RCC 7860 (cell line): Measurements from ENCODE around the gene FAM20B.

Source experiments
- DNase-seq: peaks from one replicate; pipeline ENCODE4 v3.0.0-alpha.2; 2015; ENCODE audit warnings: low spot score
- FAIRE-seq: peaks from 2 replicates; lab custom pipeline; 2012; peaks lifted over from hg19 to GRCh38; lab: Jason Lieb, UNC

Gene FAM20B

GRCh38 chr1:179089827-179090482 is 64.3 kb downstream of the FAM20B start:
- FAIRE-seq (no peak), DNase-seq (no peak)

DNA sequence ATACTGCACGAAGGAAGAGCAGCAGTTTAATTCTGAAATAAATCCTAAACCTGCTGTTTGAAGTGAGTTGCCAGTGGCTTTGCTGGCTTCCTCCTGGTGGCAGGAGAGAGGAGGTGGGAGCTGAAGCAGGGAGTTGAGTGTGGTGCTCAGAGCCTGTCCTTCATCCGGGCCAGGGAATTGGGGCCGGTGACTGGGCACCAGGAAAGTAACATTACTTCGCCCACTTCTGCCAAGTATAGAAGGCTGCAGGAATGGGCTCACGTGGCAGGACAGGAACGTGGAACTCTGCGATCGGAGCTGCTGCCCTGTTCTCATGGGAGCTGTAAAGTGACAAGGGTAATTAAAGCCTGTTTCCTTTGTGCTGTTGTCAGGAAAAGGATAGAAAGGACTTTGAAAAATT is 64.8 kb downstream of the FAM20B start:
- DNase-seq (no peak), FAIRE-seq (no peak)

DNA sequence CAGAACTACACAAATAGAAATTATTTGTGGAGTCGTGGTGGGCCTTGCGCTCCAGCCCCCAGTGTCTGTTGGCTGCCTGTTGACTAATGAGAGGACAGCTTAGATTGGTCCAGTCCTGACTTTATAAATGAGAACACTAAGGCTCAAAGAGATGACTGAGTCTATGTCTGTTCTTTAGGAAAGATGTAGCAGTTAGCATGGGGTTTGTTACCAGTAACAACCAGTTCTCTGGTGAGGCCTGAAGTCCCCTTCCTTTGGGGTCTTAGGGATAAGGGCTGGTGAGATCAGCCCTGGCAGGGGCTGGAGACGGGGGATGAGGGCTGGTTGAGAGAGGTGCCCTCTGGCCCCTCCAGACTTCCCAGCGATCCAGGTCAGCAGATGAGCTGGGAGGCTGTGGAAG is 65.2 kb downstream of the FAM20B start:
- no peak for DNase-seq
- FAIRE-seq: no peak

- DNase-seq: no peak
- no peak for FAIRE-seq
Observed at GRCh38 chr1:179091691-179092165, 66.0 kb downstream of the FAM20B start.

GRCh38 chr1:179092896-179093461 is 67.3 kb downstream of the FAM20B start:
- FAIRE-seq: no peak
- DNase-seq: no peak

DNA sequence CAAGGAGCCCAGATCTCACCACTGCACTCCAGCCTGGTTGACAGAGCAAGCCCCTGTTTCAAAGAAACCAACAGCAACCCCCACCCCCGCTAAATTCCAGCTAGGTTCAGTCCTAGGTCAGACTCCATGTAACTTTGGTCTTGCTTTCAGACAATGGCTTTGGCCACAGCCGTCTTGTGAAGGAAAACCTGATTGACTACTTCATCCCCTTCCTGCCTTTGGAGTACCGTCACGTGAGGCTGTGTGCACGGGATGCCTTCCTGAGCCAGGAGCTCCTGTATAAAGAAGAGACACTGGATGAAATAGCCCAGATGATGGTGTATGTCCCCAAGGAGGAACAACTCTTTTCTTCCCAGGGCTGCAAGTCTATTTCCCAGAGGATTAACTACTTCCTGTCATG is 69.1 kb downstream of the FAM20B start:
- FAIRE-seq: no peak
- DNase-seq: no peak

- FAIRE-seq (no peak), DNase-seq (no peak)
Observed at GRCh38 chr1:179095377-179095776, 69.7 kb downstream of the FAM20B start.

GRCh38 chr1:179095924-179096323 is 70.2 kb downstream of the FAM20B start:
- no peak for FAIRE-seq
- no peak for DNase-seq

DNA sequence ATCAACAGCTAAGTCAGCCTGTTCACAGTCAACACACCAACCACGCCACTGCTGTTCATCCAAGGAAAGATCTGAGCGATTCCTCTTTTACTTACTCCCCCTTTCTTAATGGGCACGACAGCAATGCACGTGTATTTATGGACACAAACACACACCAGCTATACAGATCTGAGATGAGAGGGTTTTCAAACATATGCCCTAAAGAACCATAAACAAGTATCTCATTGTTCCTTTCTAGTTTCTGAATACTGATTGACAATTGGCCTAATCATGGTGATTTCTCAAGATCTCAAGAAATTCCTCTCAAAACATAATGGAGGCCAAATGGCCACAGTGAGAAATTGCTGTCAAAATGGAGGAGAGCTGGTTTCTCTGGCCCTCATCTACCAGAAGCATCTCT is 74.2 kb downstream of the FAM20B start:
- no peak for DNase-seq
- no peak for FAIRE-seq

DNA sequence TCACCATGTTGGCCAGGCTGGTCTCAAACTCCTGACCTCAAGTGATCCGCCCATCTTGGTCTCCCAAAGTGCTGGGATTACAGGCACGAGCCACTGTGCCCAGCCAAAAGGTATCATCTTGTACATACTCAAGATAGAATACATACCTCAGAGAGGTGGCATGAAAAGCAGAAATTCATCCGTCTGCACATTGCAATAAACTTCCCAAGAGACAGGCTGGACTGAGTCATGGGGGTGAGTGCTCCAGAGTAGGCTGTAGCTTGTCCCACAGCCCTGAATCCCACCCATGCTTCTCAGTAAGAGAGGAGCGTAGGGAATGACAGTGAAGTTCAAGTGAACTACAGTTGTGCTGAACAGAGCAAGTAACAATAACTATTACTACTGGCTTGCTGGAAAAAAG is 75.9 kb downstream of the FAM20B start:
- DNase-seq: no peak

DNA sequence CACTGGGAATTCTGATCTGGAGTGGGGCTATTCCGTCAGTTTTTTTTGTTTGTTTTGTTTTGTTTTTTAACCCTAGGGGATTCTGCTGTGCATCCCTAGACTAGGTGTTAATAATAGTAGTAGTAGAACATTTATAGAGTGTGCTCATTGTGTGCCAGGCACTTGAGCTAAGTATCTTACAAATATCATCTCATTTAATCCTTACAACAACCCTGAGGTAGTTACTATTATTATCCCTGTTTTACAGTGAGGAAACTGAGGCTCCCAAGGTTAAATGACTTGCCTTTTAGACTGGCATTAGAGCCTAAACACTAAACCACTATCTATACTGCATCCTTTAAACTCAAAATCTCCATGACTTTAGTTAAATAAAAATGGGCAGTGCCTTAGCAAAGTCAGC is 78.3 kb downstream of the FAM20B start:
- FAIRE-seq (no peak), DNase-seq (no peak)

More for the DNA sequence above, 75.9 kb downstream of the FAM20B start:
- no peak for FAIRE-seq

- FAIRE-seq (no peak), DNase-seq (no peak)
Observed at GRCh38 chr1:179104611-179105250, 79.0 kb downstream of the FAM20B start.

DNA sequence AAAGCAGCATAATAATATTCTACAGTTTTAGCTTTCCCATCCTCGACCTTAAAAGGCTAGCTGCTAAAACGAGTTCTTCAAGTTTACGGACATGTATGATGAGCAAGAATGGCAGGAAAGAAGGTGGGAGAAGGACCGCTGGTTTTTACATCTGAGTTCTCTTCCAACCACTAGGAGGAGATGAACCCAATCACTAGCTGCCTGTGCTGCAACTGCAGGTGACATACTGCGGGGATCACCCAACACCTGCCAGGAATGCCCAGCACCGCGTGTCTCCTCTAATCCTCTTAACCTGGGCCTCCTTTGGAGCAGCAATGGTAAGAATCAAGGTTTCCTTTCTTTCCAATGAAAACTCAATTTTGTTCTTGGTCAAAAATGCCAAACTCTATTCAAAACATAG is 79.7 kb downstream of the FAM20B start:
- DNase-seq (no peak), FAIRE-seq (no peak)

DNA sequence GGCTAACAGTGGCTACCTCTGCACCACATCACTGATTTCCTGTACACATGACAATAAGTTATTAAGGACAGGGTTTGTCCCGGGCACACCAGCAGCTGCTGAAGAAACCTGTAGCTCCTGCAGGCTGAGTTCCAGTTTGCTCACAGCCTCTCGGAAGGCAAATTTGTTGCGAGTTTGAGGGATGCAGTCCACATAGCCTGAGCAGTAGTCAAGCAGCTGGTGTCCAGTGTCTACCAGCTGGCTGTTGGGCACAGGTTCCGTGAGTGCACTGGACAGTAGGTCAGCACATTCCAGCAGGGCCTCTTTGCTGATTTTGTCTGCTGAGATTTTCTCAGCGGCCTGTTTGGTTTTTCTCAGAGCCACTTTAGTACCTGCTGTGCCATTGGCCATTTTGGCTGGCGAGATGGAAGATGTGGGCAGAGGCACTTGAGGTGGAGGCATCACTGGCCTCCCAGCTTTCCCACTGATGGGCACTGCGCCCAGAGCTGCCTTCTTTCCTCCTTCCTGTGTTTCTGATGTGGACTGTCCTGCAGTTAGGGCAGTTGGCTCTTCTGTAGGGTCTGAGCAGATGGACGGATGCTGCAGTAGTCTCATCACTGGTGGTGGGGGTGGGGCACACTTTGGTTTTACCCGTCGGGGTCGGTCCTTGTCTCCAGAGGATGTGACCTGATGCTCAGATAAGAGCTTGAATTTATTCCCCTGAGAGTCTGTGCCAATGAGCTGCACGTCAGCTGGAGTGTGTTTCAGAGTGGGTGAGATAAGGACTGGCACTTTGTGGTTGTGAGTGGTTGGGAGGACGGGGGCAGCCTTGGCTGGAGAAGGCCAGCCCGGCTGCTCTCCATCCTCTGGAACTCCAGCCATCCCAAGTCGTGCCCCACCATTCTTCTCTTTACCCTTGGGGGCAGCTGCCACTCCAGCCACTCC is 82.3 kb downstream of the FAM20B start:
- DNase-seq (no peak), FAIRE-seq (no peak)

DNA sequence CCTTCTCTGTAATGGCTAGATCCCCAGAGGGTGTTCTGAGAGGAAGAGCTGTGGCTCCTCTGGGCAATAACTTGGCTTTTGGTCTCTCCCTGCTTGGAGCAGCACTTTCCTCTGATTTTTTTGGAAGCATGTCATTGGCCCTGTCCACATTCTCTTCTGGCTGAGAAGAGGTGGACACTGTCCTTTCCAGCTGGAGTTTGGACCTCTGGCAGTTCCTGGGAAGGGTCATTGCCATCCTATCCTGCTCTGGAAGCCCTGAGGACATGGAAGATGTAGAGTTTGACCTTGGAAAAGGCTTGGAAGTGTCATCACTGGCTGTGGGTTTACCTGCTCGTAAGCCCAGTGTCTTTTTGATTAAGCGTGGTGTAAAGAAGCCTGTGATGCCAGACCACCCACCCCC is 83.0 kb downstream of the FAM20B start:
- FAIRE-seq (no peak), DNase-seq (no peak)

- DNase-seq: no peak
- no peak for FAIRE-seq
Observed at GRCh38 chr1:179115181-179115580, 89.5 kb downstream of the FAM20B start.

GRCh38 chr1:179119513-179119912 is 93.8 kb downstream of the FAM20B start:
- FAIRE-seq (no peak), DNase-seq (peak; percentile 0)

- FAIRE-seq (no peak), DNase-seq (peak; percentile 2)
Observed at GRCh38 chr1:179120736-179121135, 95.0 kb downstream of the FAM20B start.

DNA sequence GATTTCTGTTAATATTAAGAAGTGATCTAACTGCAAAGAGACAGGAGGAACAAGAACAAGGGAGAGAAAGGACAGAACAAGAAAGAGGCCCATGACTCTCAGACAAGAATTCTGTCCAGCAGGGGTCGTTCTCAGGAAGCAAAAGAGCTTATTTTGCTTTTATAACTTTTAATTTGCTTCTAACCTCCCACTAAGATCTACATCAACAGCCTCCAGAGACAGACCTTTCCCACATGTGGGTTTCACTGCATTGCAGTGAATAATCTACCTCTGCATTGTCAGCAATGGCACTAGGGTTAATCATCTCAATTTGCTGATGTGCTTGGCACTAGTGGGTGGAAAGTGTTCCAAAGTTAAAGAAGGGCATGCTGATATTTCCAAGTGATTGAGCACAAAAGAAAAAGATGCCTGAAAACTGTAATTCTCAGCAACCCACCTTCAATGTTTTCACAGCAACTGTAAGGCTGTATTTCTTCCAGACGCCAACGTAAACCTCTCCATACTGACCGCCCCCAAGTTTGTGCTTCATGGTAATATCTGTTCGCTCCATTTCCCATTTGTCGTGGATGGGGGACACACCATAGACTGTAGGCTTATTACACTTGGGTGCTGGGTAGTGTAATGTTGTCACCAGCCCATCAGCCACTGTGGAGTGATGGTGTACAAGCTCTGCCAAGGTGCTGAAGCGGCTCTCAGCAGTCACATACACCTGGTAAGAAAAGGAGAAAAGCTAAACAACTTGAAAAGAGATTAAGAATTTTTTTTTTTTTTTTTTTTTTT is 95.7 kb downstream of the FAM20B start:
- DNase-seq (peak; percentile 46), FAIRE-seq (peak; percentile 68)

- FAIRE-seq (peak; percentile 54), DNase-seq (peak; percentile 71)
Observed at GRCh38 chr1:179124873-179125272, 99.2 kb downstream of the FAM20B start.
